Measurements from ENCODE around the gene UCN. TPM values are rescaled to one million over a fixed set of nuclear protein-coding genes. Genes with fewer than 3 reads are reported as not detected.
A peak's percentile ranks its signal among the peaks of the same experiment; 100 is the strongest.

UCN gene
- total RNA-seq, 2 experiments from 2014 or later = 1.4 to 1.5 TPM

DNA sequence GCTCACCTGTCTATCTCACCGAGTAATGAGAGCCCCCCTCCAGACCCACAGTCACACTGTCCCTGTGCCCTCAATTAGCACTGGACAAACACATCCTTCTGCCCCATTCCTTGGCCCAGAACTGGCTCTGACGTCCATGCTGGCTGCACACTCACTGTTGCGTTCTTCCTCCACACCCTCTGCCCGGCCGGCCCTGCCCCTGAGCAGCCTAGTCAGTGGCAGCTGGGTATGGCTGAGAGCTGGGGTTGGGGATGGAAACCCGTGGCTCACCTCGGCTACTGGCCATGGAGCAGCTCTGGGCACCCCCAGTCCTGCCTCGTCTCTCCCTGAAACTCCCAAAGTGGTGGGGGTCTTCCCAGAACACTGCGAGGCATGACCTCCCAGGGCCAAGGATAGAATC, 6.5 kb upstream of the UCN start:
- no peaks in the 10 kb centered on the region for H3K9me3 Mint-ChIP-seq (ENCODE audit: low read depth)
- no peak overlapping the region for H3K4me3 Mint-ChIP-seq
- H3K27ac Mint-ChIP-seq = no peak overlapping the region
- peaks cover 24% of the 10 kb centered on the region for H3K36me3 Mint-ChIP-seq (ENCODE audit: low read depth)
- ChIA-PET CTCF (interaction anchor here (1.2 kb wide), 1 partner anchor 31 kb away, joined by 5 read pairs; no protein-coding TSS in a partner anchor), POLR2A (no interaction called here)
- ATAC-seq (no peak), DNase-seq (no peak)
- no peaks in the 10 kb centered on the region for H3K4me1 Mint-ChIP-seq
- no peaks in the 10 kb centered on the region for H3K27me3 Mint-ChIP-seq
- intact Hi-C loops (cut with DNase I, micrococcal nuclease) = no loop called here

DNA sequence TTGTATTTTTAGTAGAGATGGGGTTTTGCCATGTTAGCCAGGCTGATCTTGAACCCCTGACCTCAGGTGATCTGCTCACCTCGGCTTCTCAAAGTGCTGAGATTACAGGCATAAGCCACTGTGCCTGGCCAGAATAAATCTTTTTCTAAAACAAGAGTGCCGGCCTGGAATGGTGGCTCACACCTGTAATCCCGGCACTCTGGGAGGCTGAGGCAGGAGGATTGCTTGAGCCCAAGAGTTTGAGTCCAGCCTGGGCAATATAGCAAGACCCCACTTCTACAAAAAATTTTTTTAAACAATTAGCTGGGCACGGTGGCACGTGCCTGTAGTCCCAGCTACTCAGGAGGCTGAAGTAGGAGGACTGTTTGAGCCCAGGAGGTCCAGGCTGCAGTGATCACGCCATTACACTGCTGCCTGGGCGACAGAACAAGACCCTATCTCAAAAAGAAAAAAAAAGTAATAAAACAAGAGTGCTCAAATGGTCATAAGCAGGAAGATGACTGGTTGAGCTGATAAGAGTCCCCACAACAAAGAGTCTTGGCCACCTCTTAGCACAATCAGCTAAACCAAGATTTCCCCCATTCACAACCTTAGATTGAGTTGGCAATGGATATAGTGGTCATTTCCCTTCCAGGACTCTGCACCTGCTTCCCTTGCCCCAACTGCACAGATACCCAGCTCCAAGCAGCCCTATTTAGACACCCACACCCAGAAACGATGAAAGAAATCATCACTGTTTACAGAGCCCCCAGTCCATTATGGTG, 5.8 kb upstream of the UCN start:
- no peak for DNase-seq
- no peaks in the 10 kb centered on the region for H3K27me3 Mint-ChIP-seq
- no peak overlapping the region for H3K4me3 Mint-ChIP-seq
- CTCF ChIA-PET = interaction anchor here (1.2 kb wide), 1 partner anchor 30 kb away, joined by 5 read pairs; no protein-coding TSS in a partner anchor
- peaks cover 29% of the 10 kb centered on the region for H3K36me3 Mint-ChIP-seq (ENCODE audit: low read depth)
- H3K27ac Mint-ChIP-seq = no peak overlapping the region
- H3K9me3 Mint-ChIP-seq (ENCODE audit: low read depth) = no peaks in the 10 kb centered on the region
- intact Hi-C loops (cut with DNase I, micrococcal nuclease) = no loop called here
- ATAC-seq = no peak
- H3K4me1 Mint-ChIP-seq = no peaks in the 10 kb centered on the region
- POLR2A ChIA-PET = interaction anchor here (0.6 kb wide), 1 partner anchor 531 kb away, joined by 3 read pairs; no protein-coding TSS in a partner anchor

DNA sequence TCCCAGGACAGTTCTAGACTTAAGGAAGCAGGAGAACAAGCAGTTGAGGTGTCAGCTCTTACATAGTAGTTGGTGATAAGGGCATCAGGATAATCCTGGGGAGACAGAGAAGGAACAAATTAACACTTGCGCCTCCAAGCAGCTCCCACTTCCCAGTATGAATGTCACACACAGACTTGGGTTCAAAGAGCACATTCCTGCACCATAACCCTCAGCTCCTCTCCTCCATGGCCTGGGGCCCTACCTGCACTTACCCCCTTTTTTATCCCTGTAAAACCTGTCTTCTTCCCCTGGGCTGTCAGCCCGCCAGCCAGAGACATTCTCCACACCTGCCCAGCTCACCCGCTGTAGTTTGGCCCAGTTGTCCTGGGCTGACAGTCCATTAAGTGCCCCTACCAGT, 3.9 kb upstream of the UCN start:
- no peak for ATAC-seq
- CTCF ChIA-PET = interaction anchor here (0.7 to 2.2 kb wide), 3 partner anchors 9 to 32 kb away, joined by 3 to 5 read pairs (median 5); no protein-coding TSS in a partner anchor
- H3K4me1 Mint-ChIP-seq = no peaks in the 10 kb centered on the region
- H3K27me3 Mint-ChIP-seq = no peaks in the 10 kb centered on the region
- H3K9me3 Mint-ChIP-seq (ENCODE audit: low read depth) = no peaks in the 10 kb centered on the region
- DNase-seq = no peak
- peaks cover 34% of the 10 kb centered on the region for H3K36me3 Mint-ChIP-seq (ENCODE audit: low read depth)
- POLR2A ChIA-PET = no interaction called here
- H3K4me3 Mint-ChIP-seq = no peak overlapping the region
- no peak overlapping the region for H3K27ac Mint-ChIP-seq
- intact Hi-C loops (cut with DNase I, micrococcal nuclease) = no loop called here

DNA sequence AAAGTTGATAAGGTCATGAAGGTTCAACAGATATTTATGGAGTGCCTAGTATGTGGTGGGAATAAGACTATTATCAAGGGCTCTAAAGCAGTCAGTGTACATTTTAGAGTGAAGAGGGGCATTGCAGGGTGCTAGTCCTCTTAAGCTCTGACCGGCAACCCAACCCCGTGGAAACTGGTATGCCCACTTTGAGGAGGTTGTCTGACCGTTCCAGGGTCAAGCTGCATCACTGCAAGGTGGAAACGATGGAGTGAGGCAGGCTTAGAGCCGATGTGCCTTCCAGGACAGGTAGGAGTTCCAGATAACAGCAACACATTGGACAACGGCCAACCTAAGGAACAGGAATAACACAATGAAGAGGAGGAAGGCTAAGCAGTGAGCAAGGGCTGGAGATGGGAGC, 1.4 kb upstream of the UCN start:
- peaks cover 30% of the 10 kb centered on the region for H3K36me3 Mint-ChIP-seq (ENCODE audit: low read depth)
- DNase-seq (no peak), ATAC-seq (no peak)
- ChIA-PET POLR2A (interaction anchor here (0.8 kb wide), 1 partner anchor 1231 kb away, joined by 3 read pairs; no protein-coding TSS in a partner anchor), CTCF (interaction anchor here (0.6 to 1.2 kb wide), 3 partner anchors 28 to 991 kb away, joined by 3 read pairs; no protein-coding TSS in a partner anchor)
- H3K4me1 Mint-ChIP-seq = no peaks in the 10 kb centered on the region
- no peak overlapping the region for H3K27ac Mint-ChIP-seq
- intact Hi-C loops (cut with DNase I, micrococcal nuclease) = loop anchor here in 1 of 2 experiments (5.0 to 10.0 kb wide), 2 partner anchors 47 to 465 kb away; partner anchors contain the start of genes DPYSL5 and SLC30A3
- no peaks in the 10 kb centered on the region for H3K9me3 Mint-ChIP-seq (ENCODE audit: low read depth)
- no peak overlapping the region for H3K4me3 Mint-ChIP-seq
- peaks cover 8% of the 10 kb centered on the region for H3K27me3 Mint-ChIP-seq

DNA sequence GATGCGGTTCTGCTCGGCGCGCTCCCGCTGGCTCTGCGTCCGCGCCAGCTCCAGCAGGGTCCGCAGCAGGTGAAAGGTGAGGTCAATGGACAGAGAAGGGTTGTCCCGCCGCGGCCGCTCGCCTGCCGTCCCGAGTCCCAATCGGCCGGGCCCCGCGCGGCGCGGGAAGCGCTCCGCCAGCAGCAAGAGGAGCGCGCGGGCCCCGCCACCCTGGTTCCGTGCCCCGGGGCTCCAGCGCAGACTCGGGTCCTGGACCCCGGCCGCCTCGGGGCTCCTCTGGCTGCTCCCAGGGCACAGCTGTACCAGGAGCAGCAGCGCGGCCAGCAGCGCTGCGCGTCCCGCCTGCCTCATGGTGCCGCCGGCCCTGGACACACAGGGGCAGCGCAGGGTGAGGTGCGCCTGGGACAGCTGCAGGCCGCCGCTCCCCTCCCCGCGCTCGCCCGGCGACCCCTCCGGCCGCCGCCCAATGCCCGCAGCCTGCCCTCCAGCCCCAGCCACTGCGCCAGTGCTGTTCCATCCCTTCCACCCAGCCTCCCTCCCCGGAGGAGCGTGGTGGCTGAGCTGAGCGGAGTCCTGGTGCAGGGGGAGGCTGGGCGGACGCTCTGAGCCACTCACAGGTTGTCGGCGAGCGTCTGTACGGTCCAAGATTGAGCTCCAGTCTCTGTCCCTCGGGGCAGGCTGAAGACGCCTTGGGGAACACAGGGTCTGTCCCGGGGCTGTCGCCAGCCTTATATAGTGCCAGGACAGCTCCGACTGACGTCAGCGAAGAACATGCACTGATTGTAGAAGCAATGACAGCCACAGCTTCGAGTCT, 493 bp downstream of the UCN start:
- no peaks in the 10 kb centered on the region for H3K9me3 Mint-ChIP-seq (ENCODE audit: low read depth)
- POLR2A ChIA-PET = interaction anchor here (0.6 kb wide), 1 partner anchor 227 kb away, joined by 6 read pairs; no protein-coding TSS in a partner anchor
- no peak overlapping the region for H3K4me3 Mint-ChIP-seq
- H3K4me1 Mint-ChIP-seq = peaks cover 4% of the 10 kb centered on the region
- CTCF ChIA-PET = no interaction called here
- peaks cover 10% of the 10 kb centered on the region for H3K27me3 Mint-ChIP-seq
- no peak overlapping the region for H3K27ac Mint-ChIP-seq
- intact Hi-C loops (cut with DNase I, micrococcal nuclease) = loop anchor here in 1 of 2 experiments (5.0 to 10.0 kb wide), 2 partner anchors 45 to 463 kb away; partner anchors contain the start of genes DPYSL5 and SLC30A3
- peaks cover 30% of the 10 kb centered on the region for H3K36me3 Mint-ChIP-seq (ENCODE audit: low read depth)
- ATAC-seq (no peak), DNase-seq (no peak)

DNA sequence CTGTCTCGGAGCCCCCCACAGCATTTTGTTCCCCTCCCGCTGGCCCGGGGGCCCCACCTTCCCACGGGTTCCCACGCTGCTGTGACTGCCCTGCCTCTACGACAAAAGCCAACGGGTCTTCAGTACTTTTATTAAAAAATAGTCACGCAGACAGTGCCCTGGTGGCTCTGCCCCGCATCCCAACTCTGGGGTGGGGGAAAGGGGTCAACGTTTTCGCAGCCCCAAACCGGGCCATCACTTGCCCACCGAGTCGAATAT, 1.0 kb downstream of the UCN start:
- Mint-ChIP-seq H3K9me3 (ENCODE audit: low read depth) (no peaks in the 10 kb centered on the region), H3K36me3 (ENCODE audit: low read depth) (peaks cover 26% of the 10 kb centered on the region), H3K27me3 (peaks cover 10% of the 10 kb centered on the region), H3K4me1 (peaks cover 5% of the 10 kb centered on the region), H3K27ac (no peak overlapping the region), H3K4me3 (no peak overlapping the region)
- no peak for ATAC-seq
- intact Hi-C loops (cut with DNase I, micrococcal nuclease) = loop anchor here in 1 of 2 experiments (5.0 to 10.0 kb wide), 2 partner anchors 45 to 462 kb away; partner anchors contain the start of genes DPYSL5 and SLC30A3
- CTCF ChIA-PET = interaction anchor here (0.5 kb wide), 1 partner anchor 762 kb away, joined by 4 read pairs; no protein-coding TSS in a partner anchor
- POLR2A ChIA-PET = no interaction called here
- DNase-seq = no peak

DNA sequence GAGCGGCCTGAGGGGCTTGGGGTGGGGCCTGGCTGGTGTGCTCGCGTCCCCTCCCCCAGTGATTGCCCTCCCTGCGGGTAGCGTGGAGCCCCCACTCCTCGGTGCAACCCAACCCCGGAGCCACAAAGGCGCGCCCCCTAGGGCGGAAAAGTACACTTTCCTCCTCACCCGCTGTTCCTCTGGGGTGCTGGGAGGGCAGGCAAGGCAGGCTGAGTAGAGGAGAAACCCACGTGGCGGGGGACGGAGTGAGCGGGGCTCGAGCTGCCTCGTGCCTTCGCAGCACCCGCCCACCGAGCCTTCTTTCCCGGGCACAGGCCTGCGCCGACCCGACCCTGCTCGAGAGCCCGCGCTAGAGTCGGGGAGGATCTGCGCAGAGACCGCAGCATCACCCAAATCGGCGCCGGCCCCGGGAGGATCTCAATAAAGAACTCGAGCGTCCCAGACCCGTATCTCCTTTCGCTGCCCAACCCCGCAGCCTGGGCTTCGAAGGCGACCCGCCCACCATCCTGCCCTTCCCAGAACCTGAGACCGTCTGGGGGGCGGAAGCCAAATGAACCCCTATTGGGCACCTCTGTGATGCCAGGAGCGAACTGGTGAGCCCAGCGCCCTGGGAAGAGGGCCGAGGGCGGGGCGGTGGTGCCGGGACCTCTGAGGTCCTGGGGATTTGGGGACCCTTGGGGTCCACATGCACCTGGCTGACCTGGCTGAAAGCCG, 1.5 kb downstream of the UCN start:
- CTCF ChIA-PET = interaction anchor here (0.5 kb wide), 1 partner anchor 762 kb away, joined by 4 read pairs; no protein-coding TSS in a partner anchor
- POLR2A ChIA-PET = no interaction called here
- Mint-ChIP-seq H3K9me3 (ENCODE audit: low read depth) (no peaks in the 10 kb centered on the region), H3K4me3 (peak overlapping the region; percentile 33), H3K4me1 (peaks cover 5% of the 10 kb centered on the region), H3K27ac (no peak overlapping the region), H3K27me3 (peaks cover 10% of the 10 kb centered on the region), H3K36me3 (ENCODE audit: low read depth) (peaks cover 22% of the 10 kb centered on the region)
- ATAC-seq (peak; percentile 57), DNase-seq (peak; percentile 58)
- intact Hi-C loops (cut with DNase I, micrococcal nuclease) = loop anchor here in 1 of 2 experiments (5.0 to 10.0 kb wide), 2 partner anchors 44 to 462 kb away; partner anchors contain the start of genes DPYSL5 and SLC30A3

DNA sequence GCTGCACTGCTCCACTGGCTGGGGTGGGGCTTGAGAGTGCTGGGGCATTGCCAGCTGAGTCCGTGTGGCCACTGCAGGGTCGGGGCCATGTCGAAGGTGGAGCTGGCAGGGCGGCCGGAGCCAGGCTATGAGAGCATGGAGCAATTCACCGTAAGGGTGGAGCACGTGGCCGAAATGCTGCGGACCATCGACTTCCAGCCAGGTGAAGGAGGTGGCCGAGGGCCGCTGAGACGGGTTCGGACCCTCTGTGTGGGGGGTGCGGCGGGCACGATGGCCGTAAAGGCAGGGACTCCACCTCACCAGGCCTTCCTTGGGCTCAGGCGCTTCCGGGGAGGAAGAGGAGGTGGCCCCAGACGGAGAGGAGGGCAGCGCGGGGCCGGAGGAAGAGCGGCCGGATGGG, 2.1 kb downstream of the UCN start:
- no peak overlapping the region for H3K4me3 Mint-ChIP-seq
- H3K4me1 Mint-ChIP-seq = peaks cover 5% of the 10 kb centered on the region
- intact Hi-C loops (cut with DNase I, micrococcal nuclease) = loop anchor here in 1 of 2 experiments (5.0 to 10.0 kb wide), 2 partner anchors 44 to 461 kb away; partner anchors contain the start of genes DPYSL5 and SLC30A3
- H3K9me3 Mint-ChIP-seq (ENCODE audit: low read depth) = no peaks in the 10 kb centered on the region
- H3K27ac Mint-ChIP-seq = no peak overlapping the region
- DNase-seq = no peak
- ChIA-PET POLR2A (no interaction called here), CTCF (interaction anchor here (0.7 to 0.9 kb wide), 2 partner anchors 18 to 22 kb away, joined by 3 to 4 read pairs; no protein-coding TSS in a partner anchor)
- peak; percentile 8 for ATAC-seq
- H3K36me3 Mint-ChIP-seq (ENCODE audit: low read depth) = peaks cover 16% of the 10 kb centered on the region
- H3K27me3 Mint-ChIP-seq = peaks cover 10% of the 10 kb centered on the region

DNA sequence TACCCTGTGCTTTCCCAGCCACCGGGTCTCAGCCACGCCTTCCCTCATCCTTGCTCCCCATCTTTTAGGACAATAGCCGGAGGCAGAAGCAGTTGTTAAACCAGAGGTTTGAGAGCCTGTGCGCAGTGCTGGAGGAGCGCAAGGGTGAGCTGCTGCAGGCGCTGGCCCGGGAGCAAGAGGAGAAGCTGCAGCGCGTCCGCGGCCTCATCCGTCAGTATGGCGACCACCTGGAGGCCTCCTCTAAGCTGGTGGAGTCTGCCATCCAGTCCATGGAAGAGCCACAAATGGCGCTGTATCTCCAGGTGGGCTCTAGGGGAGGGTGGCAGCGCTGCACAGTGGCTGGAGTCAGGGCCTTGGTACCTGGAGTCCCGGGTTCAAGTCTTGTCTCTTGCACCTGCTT, 2.7 kb downstream of the UCN start:
- ChIA-PET CTCF (interaction anchor here (0.6 to 3.7 kb wide), 8 partner anchors 18 to 383 kb away, joined by 3 to 22 read pairs (median 3); partner anchors contain the start of gene TRIM54), POLR2A (no interaction called here)
- no peak overlapping the region for H3K27ac Mint-ChIP-seq
- H3K4me1 Mint-ChIP-seq = peaks cover 5% of the 10 kb centered on the region
- no peaks in the 10 kb centered on the region for H3K9me3 Mint-ChIP-seq (ENCODE audit: low read depth)
- peaks cover 10% of the 10 kb centered on the region for H3K27me3 Mint-ChIP-seq
- no peak for ATAC-seq
- no peak for DNase-seq
- intact Hi-C loops (cut with DNase I, micrococcal nuclease) = loop anchor here in 1 of 2 experiments (5.0 to 10.0 kb wide), 2 partner anchors 43 to 461 kb away; partner anchors contain the start of genes DPYSL5 and SLC30A3
- no peak overlapping the region for H3K4me3 Mint-ChIP-seq
- peaks cover 15% of the 10 kb centered on the region for H3K36me3 Mint-ChIP-seq (ENCODE audit: low read depth)

DNA sequence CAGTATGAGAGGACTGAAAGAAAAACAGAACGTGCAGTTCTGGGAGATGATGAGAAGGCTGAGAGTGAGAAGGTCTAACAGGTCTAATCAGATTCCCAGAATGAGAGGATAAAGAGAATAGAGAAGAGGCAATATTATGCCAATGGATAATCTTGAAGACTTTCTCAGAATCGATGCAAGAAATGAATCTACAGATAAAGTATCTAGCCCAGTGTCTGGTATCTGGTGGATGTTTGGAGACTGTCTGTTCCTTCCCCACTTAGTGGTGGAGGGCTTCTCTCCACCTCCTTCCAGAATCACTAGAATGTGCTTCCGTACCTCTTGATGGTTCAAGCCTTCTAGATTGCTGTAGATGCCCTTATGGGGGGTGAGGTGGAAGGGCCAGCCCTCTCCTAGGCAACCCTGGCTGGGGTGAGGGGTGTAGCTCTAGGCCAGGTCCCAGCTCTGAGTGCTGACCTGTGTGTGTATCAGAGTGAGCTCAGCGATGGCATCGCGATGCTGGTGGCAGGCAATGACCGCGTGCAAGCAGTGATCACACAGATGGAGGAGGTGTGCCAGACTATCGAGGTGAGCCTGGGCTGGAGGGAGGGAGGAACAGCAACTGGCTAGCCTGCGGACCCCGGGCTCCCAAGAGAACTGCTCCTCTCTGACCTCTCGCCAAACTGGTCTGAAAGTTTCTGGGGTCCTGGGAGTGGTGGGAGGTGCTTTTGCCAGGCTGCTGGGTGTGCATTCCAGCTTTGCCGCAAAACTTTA, 3.6 kb downstream of the UCN start:
- ATAC-seq (no peak), DNase-seq (no peak)
- POLR2A ChIA-PET = no interaction called here
- Mint-ChIP-seq H3K4me1 (peaks cover 5% of the 10 kb centered on the region), H3K36me3 (ENCODE audit: low read depth) (peaks cover 11% of the 10 kb centered on the region), H3K9me3 (ENCODE audit: low read depth) (no peaks in the 10 kb centered on the region), H3K27ac (no peak overlapping the region), H3K4me3 (no peak overlapping the region), H3K27me3 (peaks cover 10% of the 10 kb centered on the region)
- CTCF ChIA-PET = interaction anchor here (0.6 to 3.7 kb wide), 11 partner anchors 12 to 382 kb away, joined by 3 to 23 read pairs (median 3); partner anchors contain the start of gene TRIM54
- intact Hi-C loops (cut with DNase I, micrococcal nuclease) = loop anchor here in 1 of 2 experiments (5.0 to 10.0 kb wide), 5 partner anchors 42 to 460 kb away; partner anchors contain the start of genes DPYSL5 and SLC30A3
